ENCODE measurements around the gene BBS9. TPM values are rescaled to one million over a fixed set of nuclear protein-coding genes. Genes with fewer than 3 reads are reported as not detected.
"Not testable (repeated sequence)": the region's sequence is repeated elsewhere in the genome, so short reads cannot be mapped to it uniquely, and the experiment has no call there.

Gene BBS9
- total and polyA plus RNA-seq, 4 experiments from 2014 or later = 13.9 to 27.3 (median 24.8) TPM

GRCh38 chr7:33258491-33258951 lies 129.2 kb downstream of the BBS9 start:
- H3K4me1 Mint-ChIP-seq = peaks cover 5 to 9% (median 7%) of the 10 kb centered on the region in 4 donors
- Histone ChIP-seq H3K4me3 (ENCODE audit: low read length in 2 of 2) (no peak overlapping the region), H3K4me1 (ENCODE audit: insufficient read depth, low read length) (no peaks in the 10 kb centered on the region), H3K9me3 (ENCODE audit: control insufficient read depth in 1 of 2, low read length in 2 of 2) (no peaks in the 10 kb centered on the region), H3K36me3 (ENCODE audit: insufficient read depth, low read length) (no peaks in the 10 kb centered on the region), H3K27ac (ENCODE audit: low read depth, low read length) (no peak overlapping the region), H3K27me3 (ENCODE audit: insufficient read depth, low read length) (no peaks in the 10 kb centered on the region)
- POLR2A ChIA-PET (ENCODE audit: partially characterized antibody) = no interaction called here
- no peaks in the 10 kb centered on the region for H3K9me3 Mint-ChIP-seq
- H3K4me3 Mint-ChIP-seq = no peak overlapping the region
- intact Hi-C loops (cut with micrococcal nuclease) = no loop called here
- peaks cover 8 to 12% of the 10 kb centered on the region in 2 donors for H3K36me3 Mint-ChIP-seq
- H3K27ac Mint-ChIP-seq = no peak overlapping the region
- DNase-seq = no peak
- CTCF ChIA-PET (ENCODE audit: partially characterized antibody) = no interaction called here
- H3K27me3 Mint-ChIP-seq = no peaks in the 10 kb centered on the region

DNA sequence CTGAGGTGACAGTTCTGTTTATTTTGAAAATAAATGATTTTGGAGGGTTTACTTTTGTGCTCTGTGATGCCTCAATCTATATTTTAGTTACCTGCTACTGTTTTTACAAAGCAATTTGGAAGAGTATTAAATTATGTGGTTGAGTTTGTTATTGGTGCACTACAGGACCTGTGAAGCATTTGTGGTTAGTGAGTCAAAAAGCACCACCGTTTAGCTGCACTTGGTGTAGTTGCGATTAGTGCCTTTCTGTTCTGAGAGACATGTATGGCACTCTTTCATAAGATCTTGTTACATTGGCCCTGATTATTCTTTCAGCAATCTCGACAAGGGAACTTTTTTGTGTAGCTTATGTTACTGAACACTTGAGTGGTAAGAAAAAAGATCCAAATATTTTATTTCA lies 132.2 kb downstream of the BBS9 start:
- Histone ChIP-seq H3K4me1 (ENCODE audit: insufficient read depth, low read length) (no peaks in the 10 kb centered on the region), H3K27ac (ENCODE audit: low read depth, low read length) (no peak overlapping the region), H3K36me3 (ENCODE audit: insufficient read depth, low read length) (no peaks in the 10 kb centered on the region), H3K4me3 (ENCODE audit: low read length in 2 of 2) (no peak overlapping the region), H3K27me3 (ENCODE audit: insufficient read depth, low read length) (no peaks in the 10 kb centered on the region), H3K9me3 (ENCODE audit: control insufficient read depth in 1 of 2, low read length in 2 of 2) (no peaks in the 10 kb centered on the region)
- POLR2A ChIA-PET (ENCODE audit: partially characterized antibody) = no interaction called here
- CTCF ChIA-PET (ENCODE audit: partially characterized antibody) = no interaction called here
- Mint-ChIP-seq H3K27me3 (no peaks in the 10 kb centered on the region), H3K27ac (peak overlapping the region in 1 of 7 donors; percentile 2), H3K4me1 (peaks cover 3 to 9% (median 6%) of the 10 kb centered on the region in 4 donors), H3K4me3 (no peak overlapping the region), H3K9me3 (peaks cover 0 to 4% (median 0%) of the 10 kb centered on the region in 8 donors), H3K36me3 (peaks cover 16 to 33% of the 10 kb centered on the region in 2 donors)
- intact Hi-C loops (cut with micrococcal nuclease) = no loop called here
- no peak for DNase-seq

DNA sequence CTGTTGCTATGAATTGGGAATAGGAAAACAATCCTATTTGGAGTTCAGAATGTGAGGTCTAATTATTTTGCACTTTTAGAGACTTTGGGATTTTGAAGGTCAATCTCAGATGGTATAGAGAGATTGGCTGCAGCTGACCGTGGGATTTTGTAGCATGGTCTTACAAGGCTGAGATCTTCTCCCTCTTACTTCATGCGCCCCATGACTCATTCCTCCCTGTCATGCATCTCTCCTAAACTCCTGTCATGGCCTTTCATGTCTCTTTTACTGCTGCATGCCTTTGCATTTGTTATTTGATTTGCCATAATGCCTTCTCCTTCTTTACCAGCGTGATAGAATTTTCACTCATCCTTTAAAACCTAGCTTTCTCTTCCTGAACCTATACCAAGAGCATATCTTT lies 133.1 kb downstream of the BBS9 start:
- CTCF ChIA-PET (ENCODE audit: partially characterized antibody) = no interaction called here
- no peak overlapping the region for H3K4me3 Mint-ChIP-seq
- Histone ChIP-seq H3K27ac (ENCODE audit: low read depth, low read length) (no peak overlapping the region), H3K9me3 (ENCODE audit: control insufficient read depth in 1 of 2, low read length in 2 of 2) (no peaks in the 10 kb centered on the region), H3K4me3 (ENCODE audit: low read length in 2 of 2) (no peak overlapping the region), H3K27me3 (ENCODE audit: insufficient read depth, low read length) (no peaks in the 10 kb centered on the region), H3K4me1 (ENCODE audit: insufficient read depth, low read length) (no peaks in the 10 kb centered on the region), H3K36me3 (ENCODE audit: insufficient read depth, low read length) (no peaks in the 10 kb centered on the region)
- intact Hi-C loops (cut with micrococcal nuclease) = no loop called here
- no peaks in the 10 kb centered on the region for H3K27me3 Mint-ChIP-seq
- POLR2A ChIA-PET (ENCODE audit: partially characterized antibody) = no interaction called here
- no peak overlapping the region for H3K27ac Mint-ChIP-seq
- peaks cover 0 to 4% (median 0%) of the 10 kb centered on the region in 8 donors for H3K9me3 Mint-ChIP-seq
- DNase-seq = no peak
- peaks cover 3 to 9% (median 6%) of the 10 kb centered on the region in 4 donors for H3K4me1 Mint-ChIP-seq
- peaks cover 15 to 32% of the 10 kb centered on the region in 2 donors for H3K36me3 Mint-ChIP-seq

- H3K27me3 ChIP-seq (ENCODE audit: insufficient read depth, low read length); POLR2A ChIA-PET (ENCODE audit: partially characterized antibody); H3K4me1 ChIP-seq (ENCODE audit: insufficient read depth, low read length); H3K27me3 Mint-ChIP-seq; DNase-seq; H3K4me3 ChIP-seq (ENCODE audit: low read length in 2 of 2); H3K27ac ChIP-seq (ENCODE audit: low read depth, low read length); H3K4me3 Mint-ChIP-seq; CTCF ChIA-PET (ENCODE audit: partially characterized antibody); H3K27ac Mint-ChIP-seq; H3K4me1 Mint-ChIP-seq; intact Hi-C loops (cut with micrococcal nuclease); H3K9me3 ChIP-seq (ENCODE audit: control insufficient read depth in 1 of 2, low read length in 2 of 2); H3K36me3 ChIP-seq (ENCODE audit: insufficient read depth, low read length): not testable (repeated sequence)
- H3K9me3 Mint-ChIP-seq = peaks cover 2 to 31% (median 21%) of the 10 kb centered on the region in 8 donors
- peaks cover 67 to 79% of the 10 kb centered on the region in 2 donors for H3K36me3 Mint-ChIP-seq
These were observed 142.5 kb downstream of the BBS9 start for GRCh38 chr7:33271839-33272371.

- peaks cover 73 to 85% of the 10 kb centered on the region in 2 donors for H3K36me3 Mint-ChIP-seq
- no peaks in the 10 kb centered on the region for H3K36me3 ChIP-seq (ENCODE audit: insufficient read depth, low read length)
These were observed 144.0 kb downstream of the BBS9 start for GRCh38 chr7:33273356-33273755.

DNA sequence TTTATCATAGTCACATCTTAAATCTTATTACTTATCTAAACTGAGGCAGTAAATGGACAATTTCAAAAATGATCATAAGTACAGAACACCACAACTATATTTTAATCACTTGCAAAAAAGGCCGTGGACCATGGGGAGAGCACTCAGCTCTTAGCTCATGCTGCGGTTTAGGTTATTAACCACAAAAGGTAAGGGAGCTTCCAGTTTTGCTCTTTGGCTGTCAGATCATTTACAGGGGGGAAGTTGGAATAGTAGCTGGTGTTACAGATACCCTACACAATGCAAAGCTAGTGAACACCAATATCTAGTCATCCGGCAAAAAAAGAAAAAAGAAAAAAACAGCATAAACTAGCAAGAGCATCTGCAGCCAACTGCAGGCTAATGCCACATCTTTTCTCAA lies 147.0 kb downstream of the BBS9 start:
- no peaks in the 10 kb centered on the region for H3K27me3 ChIP-seq (ENCODE audit: insufficient read depth, low read length)
- Mint-ChIP-seq H3K4me1 (peaks cover 0 to 6% (median 1%) of the 10 kb centered on the region in 4 donors), H3K4me3 (no peak overlapping the region), H3K9me3 (peaks cover 0 to 48% (median 31%) of the 10 kb centered on the region in 8 donors), H3K36me3 (peaks cover 66 to 79% of the 10 kb centered on the region in 2 donors), H3K27me3 (no peaks in the 10 kb centered on the region), H3K27ac (peak overlapping the region in 2 of 7 donors; percentile 25 to 33)
- DNase-seq = no peak
- ChIA-PET CTCF (ENCODE audit: partially characterized antibody) (no interaction called here), POLR2A (ENCODE audit: partially characterized antibody) (no interaction called here)
- no peaks in the 10 kb centered on the region for H3K36me3 ChIP-seq (ENCODE audit: insufficient read depth, low read length)
- H3K27ac ChIP-seq (ENCODE audit: low read depth, low read length) = no peak overlapping the region
- H3K4me1 ChIP-seq (ENCODE audit: insufficient read depth, low read length) = no peaks in the 10 kb centered on the region
- intact Hi-C loops (cut with micrococcal nuclease) = no loop called here
- H3K9me3 ChIP-seq (ENCODE audit: control insufficient read depth in 1 of 2, low read length in 2 of 2) = peaks cover 0 to 6% of the 10 kb centered on the region in 2 donors
- H3K4me3 ChIP-seq (ENCODE audit: low read length in 2 of 2) = no peak overlapping the region

More at GRCh38 chr7:33273356-33273755, 144.0 kb downstream of the BBS9 start:
- no peaks in the 10 kb centered on the region for H3K27me3 Mint-ChIP-seq
- H3K4me3 Mint-ChIP-seq = no peak overlapping the region
- no peaks in the 10 kb centered on the region for H3K4me1 ChIP-seq (ENCODE audit: insufficient read depth, low read length)
- no peak overlapping the region for H3K4me3 ChIP-seq (ENCODE audit: low read length in 2 of 2)
- peaks cover 0 to 3% (median 1%) of the 10 kb centered on the region in 4 donors for H3K4me1 Mint-ChIP-seq
- CTCF ChIA-PET (ENCODE audit: partially characterized antibody) = no interaction called here
- intact Hi-C loops (cut with micrococcal nuclease) = no loop called here
- no peaks in the 10 kb centered on the region for H3K27me3 ChIP-seq (ENCODE audit: insufficient read depth, low read length)
- no peak for DNase-seq
- no peak overlapping the region for H3K27ac Mint-ChIP-seq
- POLR2A ChIA-PET (ENCODE audit: partially characterized antibody) = no interaction called here
- no peak overlapping the region for H3K27ac ChIP-seq (ENCODE audit: low read depth, low read length)
- peaks cover 2 to 45% (median 33%) of the 10 kb centered on the region in 8 donors for H3K9me3 Mint-ChIP-seq
- H3K9me3 ChIP-seq (ENCODE audit: control insufficient read depth in 1 of 2, low read length in 2 of 2) = no peaks in the 10 kb centered on the region

- H3K27ac Mint-ChIP-seq = no peak overlapping the region
- Histone ChIP-seq H3K4me3 (ENCODE audit: low read length in 2 of 2) (no peak overlapping the region), H3K27ac (ENCODE audit: low read depth, low read length) (no peak overlapping the region), H3K9me3 (ENCODE audit: control insufficient read depth in 1 of 2, low read length in 2 of 2) (peaks cover 0 to 6% of the 10 kb centered on the region in 2 donors), H3K36me3 (ENCODE audit: insufficient read depth, low read length) (no peaks in the 10 kb centered on the region), H3K4me1 (ENCODE audit: insufficient read depth, low read length) (no peaks in the 10 kb centered on the region), H3K27me3 (ENCODE audit: insufficient read depth, low read length) (no peaks in the 10 kb centered on the region)
- H3K4me1 Mint-ChIP-seq = peaks cover 0 to 6% (median 1%) of the 10 kb centered on the region in 4 donors
- H3K27me3 Mint-ChIP-seq = no peaks in the 10 kb centered on the region
- peaks cover 0 to 44% (median 27%) of the 10 kb centered on the region in 8 donors for H3K9me3 Mint-ChIP-seq
- POLR2A ChIA-PET (ENCODE audit: partially characterized antibody) = no interaction called here
- intact Hi-C loops (cut with micrococcal nuclease) = no loop called here
- peaks cover 63 to 75% of the 10 kb centered on the region in 2 donors for H3K36me3 Mint-ChIP-seq
- no peak for DNase-seq
- CTCF ChIA-PET (ENCODE audit: partially characterized antibody) = no interaction called here
- no peak overlapping the region for H3K4me3 Mint-ChIP-seq
These were observed 147.4 kb downstream of the BBS9 start for GRCh38 chr7:33276729-33277128.
